DND-41 (cell line): ENCODE results near the gene VPS37C.

Source experiments
- EZH2 ChIP-seq: IDR thresholded peaks from 3 replicates; pipeline ENCODE4 v1.6.1; 2012; ENCODE audit warnings: borderline replicate concordance, low read depth, mild to moderate bottlenecking, moderate library complexity, low read length, inconsistent platforms; ENCODE audit not compliant: severe bottlenecking
- TF ChIP-seq, protein P1 (sequence below): IDR thresholded peaks from 2 replicates; pipeline ENCODE4 v1.5.1; 2012; ENCODE audit warnings: borderline replicate concordance, low read length, moderate library complexity, mild to moderate bottlenecking; ENCODE audit not compliant: poor library complexity, severe bottlenecking; ENCODE audit errors: extremely low read depth

DNA sequence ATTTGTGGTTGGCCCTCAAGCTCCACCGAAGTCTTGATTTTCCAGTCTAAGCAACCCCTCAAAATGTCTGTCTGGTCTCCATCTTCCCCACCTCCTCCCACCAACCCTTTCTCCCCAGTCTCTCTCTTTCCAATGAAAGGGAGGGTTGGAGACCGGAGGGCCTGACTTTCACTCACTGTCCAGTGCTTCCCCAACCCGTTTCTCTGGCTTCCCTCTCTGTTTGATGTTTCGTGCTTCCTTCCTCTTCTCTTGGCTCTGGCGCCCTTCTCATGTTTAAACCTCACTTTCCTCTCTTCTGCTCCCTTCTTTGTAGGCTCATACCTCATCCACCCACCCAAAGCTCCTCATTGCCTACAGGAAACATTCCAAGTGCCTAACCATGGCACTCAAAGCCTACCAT is 11.1 kb upstream of the VPS37C start:
- TF ChIP-seq, protein P1, sequence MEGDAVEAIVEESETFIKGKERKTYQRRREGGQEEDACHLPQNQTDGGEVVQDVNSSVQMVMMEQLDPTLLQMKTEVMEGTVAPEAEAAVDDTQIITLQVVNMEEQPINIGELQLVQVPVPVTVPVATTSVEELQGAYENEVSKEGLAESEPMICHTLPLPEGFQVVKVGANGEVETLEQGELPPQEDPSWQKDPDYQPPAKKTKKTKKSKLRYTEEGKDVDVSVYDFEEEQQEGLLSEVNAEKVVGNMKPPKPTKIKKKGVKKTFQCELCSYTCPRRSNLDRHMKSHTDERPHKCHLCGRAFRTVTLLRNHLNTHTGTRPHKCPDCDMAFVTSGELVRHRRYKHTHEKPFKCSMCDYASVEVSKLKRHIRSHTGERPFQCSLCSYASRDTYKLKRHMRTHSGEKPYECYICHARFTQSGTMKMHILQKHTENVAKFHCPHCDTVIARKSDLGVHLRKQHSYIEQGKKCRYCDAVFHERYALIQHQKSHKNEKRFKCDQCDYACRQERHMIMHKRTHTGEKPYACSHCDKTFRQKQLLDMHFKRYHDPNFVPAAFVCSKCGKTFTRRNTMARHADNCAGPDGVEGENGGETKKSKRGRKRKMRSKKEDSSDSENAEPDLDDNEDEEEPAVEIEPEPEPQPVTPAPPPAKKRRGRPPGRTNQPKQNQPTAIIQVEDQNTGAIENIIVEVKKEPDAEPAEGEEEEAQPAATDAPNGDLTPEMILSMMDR = no peak
- no peak for TF ChIP-seq EZH2
